H9 (cell line): Measurements from ENCODE around the gene HHLA2. TPM values are rescaled to one million over a fixed set of nuclear protein-coding genes. Genes with fewer than 3 reads are reported as not detected.

Experiments used
- DNase-seq: peaks from one replicate; pipeline ENCODE4 v3.0.0-alpha.2; 2017
- H2AFZ ChIP-seq: one replicate; pipeline ENCODE4 v1.6.1; 2013; ENCODE audit warnings: mild to moderate bottlenecking, low read length, control low read depth, moderate library complexity
- H2AK5ac ChIP-seq: 2 replicates; pipeline ENCODE4 v1.6.1; 2013; ENCODE audit warnings: low read length, control low read depth, mixed read lengths; ENCODE audit not compliant: insufficient read length
- H2BK120ac ChIP-seq: one replicate; pipeline ENCODE4 v1.6.1; 2013; ENCODE audit warnings: low read depth, mild to moderate bottlenecking, low read length, control low read depth, inconsistent platforms; ENCODE audit not compliant: poor library complexity, severe bottlenecking
- H2BK12ac ChIP-seq: 2 replicates; pipeline ENCODE4 v1.6.1; 2013; ENCODE audit warnings: low read length, control low read depth, mixed read lengths, low read depth; ENCODE audit not compliant: insufficient read length
- H2BK15ac ChIP-seq: 2 replicates; pipeline ENCODE4 v1.6.1; 2013; ENCODE audit warnings: low read depth, low read length, control low read depth
- H2BK20ac ChIP-seq: one replicate; pipeline ENCODE4 v1.6.1; 2013; ENCODE audit warnings: low read depth, mild to moderate bottlenecking, low read length, control low read depth, inconsistent platforms; ENCODE audit not compliant: poor library complexity, severe bottlenecking
- H2BK5ac ChIP-seq: 2 replicates; pipeline ENCODE4 v1.6.1; 2013; ENCODE audit warnings: low read length, control low read depth, mixed read lengths; ENCODE audit not compliant: insufficient read length
- H3K14ac ChIP-seq: 2 replicates; pipeline ENCODE4 v1.6.1; 2013; ENCODE audit warnings: low read length, control low read depth; ENCODE audit not compliant: insufficient read depth
- H3K18ac ChIP-seq: 2 replicates; pipeline ENCODE4 v1.6.1; 2013; ENCODE audit warnings: low read depth, mild to moderate bottlenecking, mixed read lengths, low read length, control low read depth; ENCODE audit not compliant: insufficient read length
- H3K23ac ChIP-seq: 2 replicates; pipeline ENCODE4 v1.6.1; 2013; ENCODE audit warnings: low read length, control low read depth, mixed read lengths, low read depth; ENCODE audit not compliant: insufficient read length
- H3K23me2 ChIP-seq: 2 replicates; pipeline ENCODE4 v1.6.1; 2013; ENCODE audit warnings: low read depth, mild to moderate bottlenecking, mixed read lengths, low read length, control low read depth; ENCODE audit not compliant: insufficient read length, poor library complexity, severe bottlenecking
- H3K27ac ChIP-seq: 2 replicates; pipeline ENCODE4 v1.5.1; 2013; ENCODE audit warnings: low read length, control low read depth, mixed read lengths, low read depth; ENCODE audit not compliant: insufficient read length
- H3K27me3 ChIP-seq: 2 replicates; pipeline ENCODE4 v1.6.1; 2013; ENCODE audit warnings: low read length, control low read depth, inconsistent platforms; ENCODE audit not compliant: insufficient read depth
- H3K4ac ChIP-seq: 2 replicates; pipeline ENCODE4 v1.6.1; 2013; ENCODE audit warnings: low read depth, mild to moderate bottlenecking, control low read depth, inconsistent platforms, low read length, moderate library complexity
- H3K4me1 ChIP-seq: 2 replicates; pipeline ENCODE4 v1.6.1; 2013; ENCODE audit warnings: low read length, control low read depth, inconsistent platforms; ENCODE audit not compliant: insufficient read depth
- H3K4me2 ChIP-seq: 2 replicates; pipeline ENCODE4 v1.6.1; 2013; ENCODE audit warnings: low read length, control low read depth, mixed read lengths; ENCODE audit not compliant: insufficient read length, insufficient read depth
- H3K56ac ChIP-seq: 2 replicates; pipeline ENCODE4 v1.6.1; 2013; ENCODE audit warnings: low read depth, mild to moderate bottlenecking, mixed read lengths, low read length, control low read depth; ENCODE audit not compliant: insufficient read length
- H3K79me1 ChIP-seq: 2 replicates; pipeline ENCODE4 v1.6.1; 2013; ENCODE audit warnings: low read depth, mild to moderate bottlenecking, moderate library complexity, low read length, control low read depth, inconsistent platforms; ENCODE audit not compliant: insufficient read depth, poor library complexity, severe bottlenecking
- H3K79me2 ChIP-seq: 2 replicates; pipeline ENCODE4 v1.6.1; 2013; ENCODE audit warnings: low read length, control low read depth, inconsistent platforms; ENCODE audit not compliant: insufficient read depth
- H3K9ac ChIP-seq: 2 replicates; pipeline ENCODE4 v1.6.1; 2013; ENCODE audit warnings: low read length, control low read depth, mixed read lengths; ENCODE audit not compliant: insufficient read length; ENCODE audit errors: extremely low read depth
- H3K9me3 ChIP-seq: one replicate; pipeline ENCODE4 v1.6.1; 2013; ENCODE audit warnings: low read depth, low read length, inconsistent platforms; ENCODE audit not compliant: control insufficient read depth
- H3T11ph ChIP-seq: one replicate; pipeline ENCODE4 v1.6.1; 2013; ENCODE audit warnings: mild to moderate bottlenecking, low read length, control low read depth, inconsistent platforms
- H4K20me1 ChIP-seq: one replicate; pipeline ENCODE4 v1.6.1; 2013; ENCODE audit not compliant: control insufficient read depth, insufficient read length, insufficient read depth
- H4K5ac ChIP-seq: 2 replicates; pipeline ENCODE4 v1.6.1; 2013; ENCODE audit warnings: low read depth, mild to moderate bottlenecking, mixed read lengths, low read length, control low read depth; ENCODE audit not compliant: insufficient read length
- H4K8ac ChIP-seq: replicated peaks from 2 replicates; pipeline ENCODE4 v1.6.1; 2013; ENCODE audit warnings: low read length, control low read depth, mixed read lengths, low read depth; ENCODE audit not compliant: insufficient read length
- H4K91ac ChIP-seq: 2 replicates; pipeline ENCODE4 v1.6.1; 2013; ENCODE audit warnings: low read depth, mild to moderate bottlenecking, moderate library complexity, mixed read lengths, low read length, control low read depth; ENCODE audit not compliant: insufficient read length
- H3K27ac Mint-ChIP-seq, 3 experiments: 2 replicates in 2 of 3; 3 replicates in 1 of 3; pipeline ENCODE4 v1.8.0; 2020 to 2021; ENCODE audit warnings: mixed read lengths in 3 of 3, mild to moderate bottlenecking in 1 of 3, moderate library complexity in 1 of 3
- H3K27me3 Mint-ChIP-seq: 2 replicates; pipeline ENCODE4 v1.8.0; 2021; ENCODE audit warnings: low read depth, mild to moderate bottlenecking, moderate library complexity, mixed read lengths
- H3K36me3 Mint-ChIP-seq, 3 experiments: 2 replicates in 2 of 3; 3 replicates in 1 of 3; pipeline ENCODE4 v1.8.0; 2020 to 2021; ENCODE audit warnings: low read depth in 3 of 3, mixed read lengths in 3 of 3; ENCODE audit not compliant: insufficient read depth in 1 of 3
- H3K4me1 Mint-ChIP-seq, 2 experiments: 2 replicates each; pipeline ENCODE4 v1.8.0; 2020; ENCODE audit warnings: mixed read lengths in 2 of 2
- H3K4me3 Mint-ChIP-seq, 2 experiments: 2 replicates in 1 of 2; 3 replicates in 1 of 2; pipeline ENCODE4 v1.8.0; 2020 to 2021; ENCODE audit warnings: mild to moderate bottlenecking in 2 of 2, mixed read lengths in 2 of 2, moderate library complexity in 1 of 2
- H3K9me3 Mint-ChIP-seq, 2 experiments: 2 replicates in 1 of 2; 3 replicates in 1 of 2; pipeline ENCODE4 v1.8.0; 2020; ENCODE audit warnings: mild to moderate bottlenecking in 2 of 2, mixed read lengths in 2 of 2, moderate library complexity in 1 of 2
- WGBS: extraction: QIAGEN DNeasy Blood & Tissue Kit; methylation state at CpG from one replicate; pipeline ENCODE4 v1.1.7; 2013; ENCODE audit warnings: missing lambda C conversion rate, low lambda C conversion rate, mixed read lengths; ENCODE audit not compliant: insufficient read length; ENCODE audit errors: extremely low coverage; 5-methylcytosine and 5-hydroxymethylcytosine counted together
- total RNA-seq: library from RNA; stranded (reverse); gene quantifications from 2 replicates; pipeline ENCODE4 v1.2.1, GENCODE V29; 2021
- TF ChIP-seq, protein P1 (sequence below): fragments of 200-600 bp; sonication (generic); conservative IDR thresholded peaks from 3 replicates; pipeline ENCODE4 v1.8.0; 2021; ENCODE audit warnings: antibody characterized with exemption, mild to moderate bottlenecking

The HHLA2 gene
- total RNA-seq, 1 experiment from 2014 or later = not detected

DNA sequence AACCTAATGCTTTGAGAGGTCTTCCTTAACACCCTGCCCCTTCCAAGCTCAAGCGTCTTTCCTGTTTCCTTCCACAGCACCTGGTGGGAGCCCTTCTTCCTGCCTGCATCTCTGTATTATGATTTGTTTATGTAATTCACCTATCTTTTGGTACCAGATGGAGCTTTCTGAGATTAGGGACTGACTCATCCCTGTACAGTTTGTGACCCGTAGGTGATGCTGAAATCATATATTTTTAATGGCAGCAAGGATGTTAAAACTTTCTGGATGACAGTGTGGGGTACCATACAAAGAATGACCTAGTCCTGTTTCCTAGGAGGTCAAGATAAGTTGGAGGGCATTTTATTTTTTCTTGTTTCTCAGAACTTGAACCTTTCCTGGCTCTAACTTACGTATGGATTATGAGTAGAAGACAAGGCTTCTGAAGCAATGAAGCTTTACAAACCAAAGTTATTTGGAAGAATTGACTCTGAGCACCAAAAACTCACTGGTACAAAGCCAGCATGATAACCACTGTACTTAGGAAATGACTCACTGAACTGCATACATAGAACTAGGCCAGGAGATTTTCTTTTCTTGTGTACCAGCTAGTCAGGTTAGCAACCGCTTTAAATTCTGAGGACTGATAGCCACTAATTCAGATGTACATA, 46.6 kb downstream of the HHLA2 start:
- Histone ChIP-seq H4K5ac (no peak overlapping the region), H3K4me1 (no peaks in the 10 kb centered on the region), H3K23me2 (no peaks in the 10 kb centered on the region), H2BK120ac (no peak overlapping the region), H4K8ac (no peak overlapping the region), H4K20me1 (no peaks in the 10 kb centered on the region), H3K4me2 (no peak overlapping the region), H3K79me1 (no peaks in the 10 kb centered on the region), H3K9me3 (no peaks in the 10 kb centered on the region), H3K56ac (no peak overlapping the region), H2BK12ac (no peak overlapping the region), H3K9ac (no peak overlapping the region), H2BK5ac (no peak overlapping the region), H4K91ac (no peak overlapping the region), H3K79me2 (no peaks in the 10 kb centered on the region), H3K23ac (no peak overlapping the region), H3T11ph (no peak overlapping the region), H2BK20ac (no peak overlapping the region), H3K14ac (no peak overlapping the region), H2AFZ (no peak overlapping the region), H2AK5ac (no peak overlapping the region), H3K18ac (no peak overlapping the region), H3K27ac (no peak overlapping the region), H3K4ac (no peak overlapping the region), H3K27me3 (no peaks in the 10 kb centered on the region), H2BK15ac (no peak overlapping the region)
- no peak for DNase-seq
- peaks cover 3 to 5% of the 10 kb centered on the region in 2 experiments for H3K4me1 Mint-ChIP-seq
- TF ChIP-seq, protein P1, sequence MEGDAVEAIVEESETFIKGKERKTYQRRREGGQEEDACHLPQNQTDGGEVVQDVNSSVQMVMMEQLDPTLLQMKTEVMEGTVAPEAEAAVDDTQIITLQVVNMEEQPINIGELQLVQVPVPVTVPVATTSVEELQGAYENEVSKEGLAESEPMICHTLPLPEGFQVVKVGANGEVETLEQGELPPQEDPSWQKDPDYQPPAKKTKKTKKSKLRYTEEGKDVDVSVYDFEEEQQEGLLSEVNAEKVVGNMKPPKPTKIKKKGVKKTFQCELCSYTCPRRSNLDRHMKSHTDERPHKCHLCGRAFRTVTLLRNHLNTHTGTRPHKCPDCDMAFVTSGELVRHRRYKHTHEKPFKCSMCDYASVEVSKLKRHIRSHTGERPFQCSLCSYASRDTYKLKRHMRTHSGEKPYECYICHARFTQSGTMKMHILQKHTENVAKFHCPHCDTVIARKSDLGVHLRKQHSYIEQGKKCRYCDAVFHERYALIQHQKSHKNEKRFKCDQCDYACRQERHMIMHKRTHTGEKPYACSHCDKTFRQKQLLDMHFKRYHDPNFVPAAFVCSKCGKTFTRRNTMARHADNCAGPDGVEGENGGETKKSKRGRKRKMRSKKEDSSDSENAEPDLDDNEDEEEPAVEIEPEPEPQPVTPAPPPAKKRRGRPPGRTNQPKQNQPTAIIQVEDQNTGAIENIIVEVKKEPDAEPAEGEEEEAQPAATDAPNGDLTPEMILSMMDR = no peak
- no peak overlapping the region for H3K4me3 Mint-ChIP-seq
- H3K27ac Mint-ChIP-seq = no peak overlapping the region
- H3K36me3 Mint-ChIP-seq = no peaks in the 10 kb centered on the region; a peak in 1 of 7 replicates
- no CpG with 5 or more reads among the region's 4 CpGs for WGBS
- no peaks in the 10 kb centered on the region for H3K27me3 Mint-ChIP-seq
- no peaks in the 10 kb centered on the region for H3K9me3 Mint-ChIP-seq
